RPMI8226 (cell line): ENCODE results near the gene PCNA.
"Not testable (repeated sequence)": the region's sequence is repeated elsewhere in the genome, so short reads cannot be mapped to it uniquely, and the experiment has no call there.

ENCODE experiments used
- DNase-seq: peaks from one replicate; pipeline ENCODE4 v3.0.0-alpha.2; 2015

The PCNA gene

DNA sequence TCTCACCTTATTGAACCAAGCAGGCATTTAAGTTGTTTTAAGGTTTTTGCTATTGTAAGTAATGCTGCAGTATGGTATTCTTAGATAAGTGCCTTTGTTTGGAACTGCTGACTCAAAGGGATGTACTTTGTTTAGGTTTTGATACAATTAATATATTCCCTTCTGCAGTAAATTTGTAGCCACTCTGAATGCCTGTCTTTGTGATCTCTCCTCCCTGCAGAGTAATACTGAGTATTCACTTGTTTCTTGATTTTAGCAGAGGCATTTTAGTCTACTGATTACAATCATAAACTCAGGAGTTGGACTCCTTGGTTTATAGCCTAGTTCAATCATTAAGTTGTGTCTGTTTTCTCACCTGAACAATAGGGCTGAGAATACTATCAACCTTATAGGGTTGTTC, 20.4 kb upstream of the PCNA start:
- DNase-seq: no peak

- no peak for DNase-seq
Measured at GRCh38 chr20:5136096-5136495, 16.3 kb upstream of the PCNA start.

DNA sequence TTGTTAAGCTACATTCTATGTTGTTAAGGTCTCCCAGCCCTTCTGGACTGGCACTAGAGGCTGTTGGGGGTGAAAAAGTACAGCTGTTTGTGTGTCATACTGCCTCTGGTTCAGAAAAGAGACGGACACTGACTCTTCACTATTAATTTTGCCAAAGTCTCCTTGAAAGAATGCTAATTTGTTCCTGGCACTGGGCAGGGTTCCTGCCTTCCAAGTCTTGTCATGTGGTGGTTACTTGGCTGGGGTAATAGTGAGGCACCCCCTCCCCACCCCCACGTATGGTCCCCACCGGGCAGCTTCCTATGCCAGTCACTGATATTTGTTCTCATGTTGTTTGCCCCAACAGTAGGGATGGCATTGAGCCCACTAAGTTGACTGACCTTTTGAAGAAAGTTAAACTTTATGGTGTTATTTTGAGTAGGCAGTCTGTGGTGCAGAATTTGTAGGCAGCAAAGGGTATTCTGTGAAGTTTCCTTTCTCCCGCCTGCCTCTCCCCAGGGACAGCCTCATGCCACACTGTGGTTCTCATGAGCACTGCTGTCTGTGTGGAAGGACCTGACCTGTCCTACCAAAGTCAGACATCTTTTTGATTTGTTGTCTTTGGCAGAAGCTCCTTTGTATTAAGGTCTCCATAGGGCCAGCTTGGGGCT, 15.7 kb upstream of the PCNA start:
- DNase-seq: no peak

DNA sequence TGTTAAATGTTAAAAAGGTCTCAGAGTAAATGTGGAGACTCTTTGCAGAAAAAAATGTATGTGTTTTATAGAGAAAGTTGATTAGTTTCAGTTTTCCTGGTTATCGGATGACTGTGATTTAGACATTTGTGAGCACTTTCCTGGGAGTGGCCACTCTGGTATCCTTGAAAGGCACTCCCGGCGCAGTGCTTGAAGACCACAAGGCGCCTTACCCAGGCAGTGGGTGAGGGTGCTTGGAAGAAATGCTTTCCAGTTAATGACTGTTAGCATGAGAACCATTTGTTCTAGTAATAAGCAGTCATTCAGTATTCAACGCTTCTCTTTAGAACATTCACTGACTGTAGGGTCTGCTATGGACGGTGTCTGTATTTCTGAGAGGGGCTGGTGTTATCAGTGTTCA, 14.2 kb upstream of the PCNA start:
- no peak for DNase-seq

DNA sequence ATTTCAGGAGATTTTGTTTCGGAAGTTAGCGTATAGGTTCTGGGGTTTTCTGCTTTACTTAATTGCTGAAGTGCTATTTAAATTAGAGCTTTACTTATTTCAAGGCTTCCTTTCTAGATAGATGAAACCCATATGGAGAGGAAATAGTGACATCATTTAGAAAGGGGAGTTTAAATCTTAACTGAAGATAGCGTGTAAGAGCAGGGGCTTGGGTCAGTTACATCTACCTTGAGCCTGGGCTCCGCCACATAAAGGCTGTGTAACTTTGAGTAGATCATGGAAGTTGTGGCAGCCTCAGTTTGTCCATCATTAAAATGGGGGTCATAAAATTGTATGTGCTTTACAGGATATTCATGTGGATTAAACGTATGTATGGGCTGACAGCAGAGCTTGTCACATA, 11.7 kb upstream of the PCNA start:
- no peak for DNase-seq

DNA sequence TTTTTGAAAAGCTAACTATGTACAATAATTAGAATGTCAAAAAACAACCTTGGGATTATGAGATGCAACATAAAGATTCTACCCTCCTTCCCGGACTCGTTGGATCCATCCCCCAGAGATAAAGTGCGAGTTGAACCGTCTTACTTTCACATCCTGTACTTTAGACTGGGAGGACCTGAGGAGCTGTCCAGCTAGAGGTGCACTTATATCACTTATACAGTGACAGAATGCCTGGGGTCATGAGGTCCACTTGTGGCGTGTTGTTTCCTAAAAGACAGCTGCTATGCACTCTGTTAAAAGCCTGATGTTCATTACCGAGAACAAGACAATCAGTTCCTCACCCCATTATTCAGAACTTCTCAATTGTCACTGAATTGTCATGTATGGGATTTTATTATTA, 9.1 kb upstream of the PCNA start:
- no peak for DNase-seq

DNA sequence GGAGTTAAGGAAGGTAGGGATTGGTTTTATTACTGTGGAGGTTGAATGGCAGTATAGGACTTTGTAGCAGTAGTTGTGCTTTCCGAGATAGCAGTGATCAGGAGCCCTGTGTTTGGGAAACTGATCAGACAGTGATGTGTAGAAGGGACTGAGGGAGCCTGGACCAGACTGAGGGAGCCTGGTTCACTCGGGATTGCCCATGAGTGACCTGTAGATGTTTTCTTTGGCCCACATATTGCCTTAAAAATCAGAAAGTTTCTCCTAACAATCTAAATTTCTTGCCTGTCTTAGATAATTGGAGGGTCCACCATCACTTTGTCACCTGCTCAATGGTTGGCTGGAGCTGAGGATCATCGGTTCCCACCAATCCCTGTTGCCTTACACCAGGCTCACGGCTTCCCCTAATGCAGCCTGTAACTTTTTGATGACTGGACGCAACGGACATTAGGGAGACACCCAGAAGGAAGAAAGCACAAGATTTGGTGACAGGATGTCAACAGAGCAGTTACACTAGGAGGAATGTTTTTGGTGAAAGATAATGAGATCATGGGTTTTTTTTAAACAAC, 8.2 kb upstream of the PCNA start:
- DNase-seq: no peak

- DNase-seq: peak; percentile 67
Measured at GRCh38 chr20:5127204-5127858, 7.6 kb upstream of the PCNA start.

DNA sequence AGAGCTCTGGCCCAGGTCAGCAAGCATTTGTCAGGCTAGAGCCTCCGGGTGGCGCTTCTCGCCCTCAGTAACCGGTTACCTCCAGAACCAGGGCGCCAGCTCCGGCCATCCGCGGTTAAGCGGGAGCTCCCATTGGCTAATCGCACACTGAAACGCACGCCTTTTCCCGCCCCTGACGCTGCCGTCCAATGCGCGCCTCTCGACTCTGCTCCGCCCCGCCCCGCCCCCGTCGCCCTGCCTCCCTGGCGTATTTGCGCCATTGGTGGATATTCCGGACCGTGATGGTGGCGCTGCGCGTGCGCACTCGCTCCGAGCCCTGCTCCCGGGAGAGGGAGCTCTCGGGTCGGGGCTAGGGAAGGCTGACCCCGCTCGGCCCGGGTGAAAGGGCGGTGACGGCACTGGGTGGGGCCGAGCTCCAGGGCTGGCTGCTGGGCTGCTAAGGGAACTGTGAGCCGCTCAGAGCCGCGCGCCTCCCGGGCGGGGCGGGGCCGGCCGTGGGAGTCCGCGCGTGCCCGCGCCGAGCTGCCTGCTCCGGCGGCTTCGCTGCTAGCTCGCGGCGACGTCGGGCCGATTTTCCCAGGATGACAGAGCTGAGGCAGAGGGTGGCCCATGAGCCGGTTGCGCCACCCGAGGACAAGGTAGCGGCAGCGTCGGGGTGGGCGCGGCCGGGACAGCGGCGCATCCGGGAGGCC, 6.9 kb upstream of the PCNA start, which contains the start of gene CDS2:
Gene CDS2, plus strand, starts transcription at position 497 of the 692 bp plus-strand sequence. Its CDS starts 85 bp downstream, at position 582.
- peak; percentile 99 for DNase-seq

DNA sequence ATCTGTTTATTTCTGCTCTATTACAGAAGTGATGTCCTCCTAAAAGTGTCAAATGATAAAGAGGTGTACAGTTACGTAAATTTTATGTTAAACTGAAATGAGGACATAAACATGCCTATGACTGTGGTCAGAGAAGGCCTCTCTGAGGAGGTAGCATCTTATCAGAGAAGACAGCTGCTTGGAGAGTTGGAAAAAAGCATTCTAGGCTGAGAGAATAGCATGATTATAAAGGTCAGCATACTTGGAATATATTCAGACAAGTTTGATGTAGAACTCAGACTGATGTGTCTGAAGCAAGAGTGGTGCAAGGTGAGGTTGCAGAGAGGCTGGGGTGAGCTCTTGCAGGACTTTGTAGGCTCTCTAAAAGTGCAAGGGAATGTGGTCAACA, 3.1 kb upstream of the PCNA start:
- no peak for DNase-seq

- DNase-seq: no peak
Measured at GRCh38 chr20:5120185-5120476, 373 bp upstream of the PCNA start.

GRCh38 chr20:5119143-5119434, 669 bp downstream of the PCNA start:
- no peak for DNase-seq

- DNase-seq: peak; percentile 26
Measured at GRCh38 chr20:5118220-5119142, 1.3 kb downstream of the PCNA start.

DNA sequence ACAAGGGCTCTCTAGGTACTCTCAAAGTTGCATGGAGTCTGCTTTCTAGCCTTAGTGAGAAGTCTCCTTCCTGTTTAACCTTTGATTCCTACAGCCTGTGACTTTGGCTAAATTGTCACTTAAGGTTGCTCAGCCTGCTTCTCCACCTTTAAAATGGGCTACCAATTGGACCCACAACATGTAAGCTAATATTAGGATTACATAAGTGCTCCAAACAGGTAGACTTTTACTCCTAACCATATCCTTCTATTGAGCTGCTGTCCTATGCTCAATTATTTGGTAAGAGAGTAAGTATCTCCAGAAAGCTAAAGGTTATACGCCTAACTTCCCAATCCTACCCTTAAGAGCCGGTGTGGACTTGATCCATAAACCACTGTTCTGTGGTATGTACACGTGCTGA, 2.9 kb downstream of the PCNA start:
- DNase-seq: no peak

DNA sequence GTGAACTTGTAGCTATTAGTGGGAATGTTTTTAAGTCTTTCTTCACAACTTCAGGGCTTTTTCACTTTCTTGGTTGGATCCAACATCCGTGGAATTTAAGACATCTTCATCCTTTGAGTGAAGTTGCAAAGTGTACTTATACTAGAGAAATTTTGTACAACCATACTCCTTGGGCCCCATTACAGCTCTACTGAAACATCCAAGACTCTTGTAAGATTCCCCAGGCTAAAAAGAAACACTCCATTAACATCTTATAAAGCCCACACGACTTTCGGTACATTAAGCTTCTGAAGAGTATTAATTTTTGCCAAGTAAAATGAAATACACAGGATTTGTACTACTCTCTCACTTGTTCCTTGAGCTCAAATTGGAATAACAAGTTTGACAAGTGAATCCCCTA, 5.4 kb downstream of the PCNA start:
- DNase-seq: no peak

- no peak for DNase-seq
Measured at GRCh38 chr20:5113615-5113986, 6.2 kb downstream of the PCNA start.

DNA sequence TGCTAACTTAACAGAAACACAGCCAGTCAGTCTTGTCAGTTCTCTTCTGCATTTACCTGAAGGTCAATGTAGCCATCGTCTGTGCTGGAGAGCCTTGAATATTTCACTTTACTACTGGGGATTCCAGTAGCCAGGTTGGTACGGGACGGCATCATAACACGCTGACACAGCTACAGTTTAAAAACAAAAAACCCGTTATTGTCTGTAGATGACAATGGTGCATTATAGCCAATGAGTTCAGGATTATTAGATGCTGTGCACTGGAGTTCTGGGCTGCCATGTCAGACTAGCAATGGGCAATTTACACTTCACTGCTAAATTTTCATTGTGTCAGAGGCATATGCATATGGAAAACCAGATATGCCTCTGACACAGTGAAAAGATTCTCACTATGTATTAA, 10.5 kb downstream of the PCNA start:
- no peak for DNase-seq

GRCh38 chr20:5104479-5104878, 15.3 kb downstream of the PCNA start:
- DNase-seq: no peak

DNA sequence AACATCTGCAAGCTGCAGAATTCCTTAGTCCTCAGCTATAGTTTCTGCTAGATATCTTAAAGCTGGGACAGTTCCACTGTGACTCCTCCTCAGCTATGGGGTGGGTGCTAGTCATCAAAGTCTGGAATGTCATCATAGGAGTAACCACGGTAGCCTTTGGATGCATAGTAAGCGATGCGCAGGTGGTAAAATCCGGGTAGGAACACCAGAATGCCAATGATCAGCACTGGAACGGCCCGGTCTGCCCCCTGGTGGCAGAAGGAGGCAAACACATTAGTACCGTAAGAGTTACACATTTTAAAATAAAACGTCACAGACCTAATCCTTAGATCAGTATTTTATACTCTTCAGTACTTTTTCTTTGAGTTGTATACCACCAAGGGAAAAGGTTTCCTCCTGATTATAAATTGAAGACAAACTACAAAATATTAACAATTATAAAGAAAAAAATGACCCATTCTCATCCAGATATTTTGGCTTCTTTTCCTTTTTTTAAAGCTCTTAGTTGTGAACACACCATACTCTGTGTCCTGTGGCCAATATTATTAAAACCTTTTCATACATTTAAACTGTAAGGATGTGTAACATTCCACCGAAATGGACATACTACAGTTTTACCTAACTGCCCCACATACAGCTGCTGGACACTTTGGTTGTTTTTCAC, 18.9 kb downstream of the PCNA start:
- peak; percentile 74 for DNase-seq

DNA sequence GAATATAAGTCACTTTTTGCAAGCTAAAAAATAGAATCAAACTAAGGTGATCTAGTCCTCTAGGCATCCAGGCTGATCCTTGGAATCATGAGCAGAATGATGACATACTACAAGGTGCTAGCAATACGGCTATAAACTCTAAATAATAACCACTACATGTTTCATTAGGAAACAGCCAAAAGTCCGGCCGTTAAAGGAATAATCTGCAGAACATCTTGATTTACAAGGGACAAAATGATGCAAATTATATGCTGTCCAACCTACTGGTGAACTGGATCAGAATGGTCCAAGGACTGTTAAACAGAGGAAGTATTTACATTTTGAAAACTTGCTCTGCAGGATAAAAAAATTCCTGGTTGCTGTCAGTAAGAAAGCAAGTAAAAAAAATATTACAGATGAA, 19.8 kb downstream of the PCNA start:
- not testable (repeated sequence) for DNase-seq

DNA sequence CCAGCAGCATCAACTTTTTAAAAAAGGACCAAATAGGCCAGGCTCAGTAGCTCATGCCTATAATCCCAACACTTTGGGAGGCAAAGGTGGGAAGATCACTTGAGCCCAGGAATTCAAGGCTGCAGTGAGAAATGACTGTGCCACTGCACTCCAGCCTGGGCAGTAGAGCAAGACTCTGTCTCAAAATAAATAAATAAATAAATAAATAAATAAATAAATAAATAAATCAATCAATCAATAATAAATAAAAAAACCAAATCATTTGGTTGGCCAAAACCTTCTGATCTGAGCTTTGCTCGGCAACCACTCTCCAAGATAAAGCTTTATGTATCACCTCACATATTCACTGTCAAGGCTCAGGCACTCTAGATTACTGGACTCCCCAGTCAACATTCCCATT, 20.7 kb downstream of the PCNA start:
- not testable (repeated sequence) for DNase-seq

DNA sequence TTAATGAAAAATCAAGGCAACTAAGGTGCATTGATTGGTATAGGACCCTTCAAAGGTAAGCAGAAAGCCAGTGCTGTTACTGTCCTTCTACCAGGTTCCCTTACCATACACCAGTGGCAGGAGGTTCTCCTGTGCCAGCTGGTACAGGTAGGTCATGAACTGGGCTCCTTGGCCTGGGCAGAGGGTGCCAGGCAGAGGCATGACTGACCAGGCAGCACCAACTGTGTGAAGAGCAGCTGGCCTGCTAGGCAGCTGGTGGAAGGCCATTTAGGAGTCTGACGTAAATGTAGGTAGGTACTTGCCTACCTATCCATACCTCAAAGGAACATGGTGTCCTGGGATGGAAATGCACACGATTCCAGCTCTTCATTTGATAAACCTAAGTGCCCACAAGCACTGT, 23.3 kb downstream of the PCNA start:
- no peak for DNase-seq

- no peak for DNase-seq
Measured at GRCh38 chr20:5095931-5096330, 23.8 kb downstream of the PCNA start.
